Activated CD8-positive, alpha-beta T cell treated with anti-CD3 and anti-CD28 coated beads for 36 hours (primary cell): Measurements from ENCODE around the gene SRRM2. TPM values are rescaled to one million over a fixed set of nuclear protein-coding genes. Genes with fewer than 3 reads are reported as not detected.

Experiments
- ATAC-seq: fragments of 200-7000 bp; cut with Tn5 transposase; one replicate; pipeline ENCODE4 v1.10.0; 2021; ENCODE audit warnings: mild to moderate bottlenecking, moderate library complexity
- CTCF ChIA-PET: fragments of 350-600 bp; sonication (Branson Sonifier 250); formaldehyde crosslinking; loops from one replicate; lab custom pipeline; 2021; ENCODE audit warnings: antibody characterized with exemption; lab: Charles Lee
- POLR2A ChIA-PET: fragments of 350-600 bp; sonication (Branson Sonifier 250); formaldehyde crosslinking; loops from one replicate; lab custom pipeline; 2021; ENCODE audit warnings: antibody characterized with exemption; lab: Charles Lee
- DNase-seq: peaks from one replicate; pipeline ENCODE4 v3.0.0-alpha.2; 2020
- H3K27ac Mint-ChIP-seq: one replicate; pipeline ENCODE4 v1.8.0; 2021; ENCODE audit warnings: mild to moderate bottlenecking, mixed read lengths
- H3K27me3 Mint-ChIP-seq: one replicate; pipeline ENCODE4 v1.8.0; 2021; ENCODE audit warnings: mixed read lengths
- H3K36me3 Mint-ChIP-seq: one replicate; pipeline ENCODE4 v1.8.0; 2021; ENCODE audit warnings: low read depth, mixed read lengths
- H3K4me1 Mint-ChIP-seq: one replicate; pipeline ENCODE4 v1.8.0; 2021; ENCODE audit warnings: low read depth, mixed read lengths
- H3K4me3 Mint-ChIP-seq: one replicate; pipeline ENCODE4 v1.8.0; 2021; ENCODE audit warnings: mild to moderate bottlenecking, moderate library complexity, mixed read lengths
- H3K9me3 Mint-ChIP-seq: one replicate; pipeline ENCODE4 v1.8.0; 2021; ENCODE audit warnings: mixed read lengths
- CTCF ChIP-seq: fragments of 200-600 bp; IDR thresholded peaks from one replicate; pipeline ENCODE4 v1.8.0; 2022; ENCODE audit warnings: antibody characterized with exemption, mild to moderate bottlenecking
- intact Hi-C: fragments of 100-400 bp; cut with micrococcal nuclease; formaldehyde crosslinking; loops from one replicate; pipeline ENCODE4 v1.10.0; 2022
- total RNA-seq, 2 experiments: library from RNA; stranded (reverse); gene quantifications; one replicate each; pipeline ENCODE4 v1.2.3, GENCODE V29; 2021

The SRRM2 gene
- total RNA-seq, 2 experiments from 2014 or later: 518 to 561 TPM

GRCh38 chr16:2705351-2705750 is 47.1 kb upstream of the SRRM2 start:
- H3K27me3 Mint-ChIP-seq: no peaks in the 10 kb centered on the region
- DNase-seq (no peak), ATAC-seq (no peak)
- peaks cover 8% of the 10 kb centered on the region for H3K36me3 Mint-ChIP-seq
- H3K4me1 Mint-ChIP-seq: no peaks in the 10 kb centered on the region
- H3K27ac Mint-ChIP-seq: no peak overlapping the region
- POLR2A ChIA-PET: no interaction called here
- H3K4me3 Mint-ChIP-seq: no peak overlapping the region
- no peak for TF ChIP-seq CTCF
- H3K9me3 Mint-ChIP-seq: no peaks in the 10 kb centered on the region
- CTCF ChIA-PET: no interaction called here
- intact Hi-C loops: no loop called here

- POLR2A ChIA-PET: no interaction called here
- no peak overlapping the region for H3K4me3 Mint-ChIP-seq
These were observed 46.4 kb upstream of the SRRM2 start for GRCh38 chr16:2706085-2706484.

GRCh38 chr16:2706611-2707311 is 45.7 kb upstream of the SRRM2 start:
- no peak overlapping the region for H3K4me3 Mint-ChIP-seq
- no peaks in the 10 kb centered on the region for H3K9me3 Mint-ChIP-seq
- no peak overlapping the region for H3K27ac Mint-ChIP-seq
- ATAC-seq (no peak), DNase-seq (no peak)
- TF ChIP-seq CTCF: no peak
- H3K27me3 Mint-ChIP-seq: no peaks in the 10 kb centered on the region
- H3K4me1 Mint-ChIP-seq: no peaks in the 10 kb centered on the region
- ChIA-PET POLR2A (no interaction called here), CTCF (no interaction called here)
- intact Hi-C loops: no loop called here
- peaks cover 6% of the 10 kb centered on the region for H3K36me3 Mint-ChIP-seq

More at GRCh38 chr16:2706085-2706484, 46.4 kb upstream of the SRRM2 start:
- no peak for ATAC-seq
- TF ChIP-seq CTCF: no peak
- Mint-ChIP-seq H3K36me3 (peaks cover 6% of the 10 kb centered on the region), H3K27me3 (no peaks in the 10 kb centered on the region), H3K27ac (no peak overlapping the region), H3K4me1 (no peaks in the 10 kb centered on the region), H3K9me3 (no peaks in the 10 kb centered on the region)
- DNase-seq: no peak
- CTCF ChIA-PET: no interaction called here
- intact Hi-C loops: no loop called here

- peaks cover 3% of the 10 kb centered on the region for H3K36me3 Mint-ChIP-seq
- TF ChIP-seq CTCF: no peak
- intact Hi-C loops: no loop called here
- no peaks in the 10 kb centered on the region for H3K27me3 Mint-ChIP-seq
- POLR2A ChIA-PET: no interaction called here
- H3K4me1 Mint-ChIP-seq: no peaks in the 10 kb centered on the region
- H3K9me3 Mint-ChIP-seq: no peaks in the 10 kb centered on the region
- H3K4me3 Mint-ChIP-seq: no peak overlapping the region
- H3K27ac Mint-ChIP-seq: no peak overlapping the region
- DNase-seq: no peak
- CTCF ChIA-PET: no interaction called here
- ATAC-seq: no peak
These were observed 44.8 kb upstream of the SRRM2 start for GRCh38 chr16:2707368-2708289.

- DNase-seq: no peak
- intact Hi-C loops: no loop called here
- Mint-ChIP-seq H3K4me1 (no peaks in the 10 kb centered on the region), H3K4me3 (no peak overlapping the region), H3K27me3 (no peaks in the 10 kb centered on the region), H3K36me3 (peaks cover 3% of the 10 kb centered on the region), H3K27ac (no peak overlapping the region), H3K9me3 (no peaks in the 10 kb centered on the region)
- ChIA-PET CTCF (no interaction called here), POLR2A (no interaction called here)
- no peak for ATAC-seq
- TF ChIP-seq CTCF: no peak
These were observed 44.2 kb upstream of the SRRM2 start for GRCh38 chr16:2708290-2708639.
